Naive thymus-derived CD4-positive, alpha-beta T cell (primary cell): ENCODE data around the gene STAT3. TPM values are rescaled to one million over a fixed set of nuclear protein-coding genes. Genes with fewer than 3 reads are reported as not detected.
"Not testable (repeated sequence)": the region's sequence is repeated elsewhere in the genome, so short reads cannot be mapped to it uniquely, and the experiment has no call there.

Source experiments
- ATAC-seq: fragments of 150-1000 bp; cut with Tn5 transposase; 2 replicates; pipeline ENCODE4 v1.10.0; 2021; ENCODE audit warnings: mild to moderate bottlenecking, moderate library complexity
- CTCF ChIA-PET: fragments of 350-600 bp; sonication (Branson Sonifier 250); formaldehyde crosslinking; loops from one replicate; lab custom pipeline; 2021; ENCODE audit warnings: antibody characterized with exemption; lab: Charles Lee
- POLR2A ChIA-PET: fragments of 350-600 bp; sonication (Branson Sonifier 250); formaldehyde crosslinking; loops from one replicate; lab custom pipeline; 2021; ENCODE audit warnings: antibody characterized with exemption, inconsistent platforms; lab: Charles Lee
- DNase-seq, 9 donors: peaks; one replicate each; pipeline versions ENCODE4 v3.0.0 to v3.0.0-alpha.2; 2020 to 2022; ENCODE audit warnings: mixed read lengths in 1 of 9
- H3K27ac ChIP-seq: one replicate; pipeline ENCODE4 v1.7.0; 2013; ENCODE audit warnings: mild to moderate bottlenecking, low read depth, low read length, moderate library complexity
- H3K27me3 ChIP-seq, 2 donors: one replicate each; pipeline ENCODE4 v1.7.0; 2013; ENCODE audit warnings: low read length in 2 of 2, mild to moderate bottlenecking in 2 of 2, moderate library complexity in 2 of 2; ENCODE audit not compliant: control insufficient read depth in 2 of 2, insufficient read depth in 2 of 2
- H3K36me3 ChIP-seq, 3 experiments: 1 replicate in 2 of 3; 2 replicates in 1 of 3; pipeline ENCODE4 v1.7.0; 2013; ENCODE audit warnings: low read length in 3 of 3, mild to moderate bottlenecking in 3 of 3, moderate library complexity in 1 of 3; ENCODE audit not compliant: insufficient read depth in 3 of 3, control insufficient read depth in 2 of 3
- H3K4me1 ChIP-seq, 2 donors: one replicate each; pipeline ENCODE4 v1.7.0; 2013; ENCODE audit warnings: low read length in 2 of 2, mild to moderate bottlenecking in 2 of 2, moderate library complexity in 1 of 2; ENCODE audit not compliant: control insufficient read depth in 2 of 2, insufficient read depth in 2 of 2
- H3K4me3 ChIP-seq: 2 replicates; pipeline ENCODE4 v1.7.0; 2013; ENCODE audit warnings: mild to moderate bottlenecking, low read length
- H3K9me3 ChIP-seq, 3 experiments: 1 replicate in 2 of 3; 2 replicates in 1 of 3; pipeline ENCODE4 v1.7.0; 2013; ENCODE audit warnings: low read length in 3 of 3; ENCODE audit not compliant: control insufficient read depth in 2 of 3
- H3K27ac Mint-ChIP-seq, 9 donors: one replicate each; pipeline ENCODE4 v1.8.0; 2020 to 2022; ENCODE audit warnings: mixed read lengths in 9 of 9, mild to moderate bottlenecking in 8 of 9, moderate library complexity in 5 of 9, inconsistent platforms in 2 of 9
- H3K27me3 Mint-ChIP-seq, 5 donors: one replicate each; pipeline ENCODE4 v1.8.0; 2021 to 2022; ENCODE audit warnings: mixed read lengths in 5 of 5, mild to moderate bottlenecking in 1 of 5
- H3K36me3 Mint-ChIP-seq, 5 donors: one replicate each; pipeline ENCODE4 v1.8.0; 2020 to 2022; ENCODE audit warnings: mixed read lengths in 5 of 5, mild to moderate bottlenecking in 3 of 5, inconsistent platforms in 1 of 5
- H3K4me1 Mint-ChIP-seq, 7 donors: one replicate each; pipeline ENCODE4 v1.8.0; 2020 to 2022; ENCODE audit warnings: mixed read lengths in 7 of 7, mild to moderate bottlenecking in 3 of 7, inconsistent platforms in 1 of 7
- H3K4me3 Mint-ChIP-seq, 10 donors: one replicate each; pipeline ENCODE4 v1.8.0; 2020 to 2022; ENCODE audit warnings: mild to moderate bottlenecking in 10 of 10, mixed read lengths in 10 of 10, moderate library complexity in 6 of 10, inconsistent platforms in 2 of 10
- H3K9me3 Mint-ChIP-seq, 11 donors: one replicate each; pipeline ENCODE4 v1.8.0; 2020 to 2022; ENCODE audit warnings: mixed read lengths in 11 of 11, mild to moderate bottlenecking in 4 of 11, inconsistent platforms in 1 of 11, moderate library complexity in 1 of 11
- intact Hi-C, 2 donors: fragments of 100-400 bp; cut with micrococcal nuclease; formaldehyde crosslinking; loops; one replicate each; pipeline ENCODE4 v1.15.1; 2023
- polyA plus RNA-seq, 2 donors: library from polyadenylated mRNA; unstranded; fragments of 300-500 nt; fragmentation: Illumina TruSeq; gene quantifications; one replicate each; pipeline ENCODE4 v1.2.3, GENCODE V29; 2021
- total RNA-seq, 6 experiments: library from RNA in 5 of 6; stranded (reverse) in 5 of 6; gene quantifications; 1 replicate in 5 of 6; 2 replicates in 1 of 6; pipeline ENCODE4 v1.2.3 and lab custom pipeline; 2021 to 2026

The STAT3 gene
- total and polyA plus RNA-seq, 7 experiments from 2014 or later, result 133 to 275 (median 189) TPM

GRCh38 chr17:42325026-42325425 lies 63.2 kb downstream of the STAT3 start:
- peak overlapping the region in 2 of 9 donors; percentile 58 to 63 for H3K27ac Mint-ChIP-seq
- Histone ChIP-seq H3K27me3 (no peaks in the 10 kb centered on the region), H3K4me1 (peaks cover 0 to 13% of the 10 kb centered on the region in 2 donors), H3K36me3 (peaks cover 12 to 68% (median 24%) of the 10 kb centered on the region in 3 experiments), H3K4me3 (no peak overlapping the region), H3K9me3 (no peaks in the 10 kb centered on the region), H3K27ac (no peak overlapping the region)
- ChIA-PET CTCF (interaction anchor here (0.8 to 16.1 kb wide), 7 partner anchors 9 to 190 kb away, joined by 3 to 264 read pairs (median 4); partner anchors contain the start of gene STAT3), POLR2A (interaction anchor here (0.6 kb wide), 1 partner anchor 136 kb away, joined by 3 read pairs; no protein-coding TSS in a partner anchor)
- intact Hi-C loops, result no loop called here
- no peak overlapping the region for H3K4me3 Mint-ChIP-seq
- H3K4me1 Mint-ChIP-seq, result peaks cover 12 to 41% (median 25%) of the 10 kb centered on the region in 7 donors
- no peaks in the 10 kb centered on the region for H3K27me3 Mint-ChIP-seq
- H3K36me3 Mint-ChIP-seq, result peaks cover 5 to 44% (median 22%) of the 10 kb centered on the region in 5 donors
- DNase-seq, result no peak
- ATAC-seq, result no peak
- no peaks in the 10 kb centered on the region for H3K9me3 Mint-ChIP-seq

- H3K36me3 Mint-ChIP-seq, result peaks cover 10 to 49% (median 22%) of the 10 kb centered on the region in 5 donors
- peak overlapping the region; percentile 42 to 91 (median 80) for H3K27ac Mint-ChIP-seq
- peak overlapping the region in 4 of 10 donors; percentile 16 to 45 (median 18) for H3K4me3 Mint-ChIP-seq
- H3K4me1 Mint-ChIP-seq, result peaks cover 18 to 52% (median 42%) of the 10 kb centered on the region in 7 donors
- intact Hi-C loops, result loop anchor here (1.0 to 2.0 kb wide), 8 partner anchors 11 to 203 kb away; partner anchors contain the start of gene STAT3 (in 1 of the 2)
- DNase-seq (no peak), ATAC-seq (no peak)
- H3K9me3 Mint-ChIP-seq, result no peaks in the 10 kb centered on the region
- Histone ChIP-seq H3K36me3 (peaks cover 0 to 54% (median 20%) of the 10 kb centered on the region in 3 experiments), H3K4me1 (peaks cover 3 to 23% of the 10 kb centered on the region in 2 donors), H3K4me3 (no peak overlapping the region), H3K9me3 (no peaks in the 10 kb centered on the region), H3K27ac (peak overlapping the region; percentile 40), H3K27me3 (no peaks in the 10 kb centered on the region)
- ChIA-PET POLR2A (interaction anchor here (0.6 to 4.0 kb wide), 9 partner anchors 12 to 207 kb away, joined by 3 to 34 read pairs (median 4); partner anchors contain the start of genes STAT3 and STAT5B), CTCF (interaction anchor here (0.6 to 16.1 kb wide), 13 partner anchors 11 to 241 kb away, joined by 3 to 264 read pairs (median 5); no protein-coding TSS in a partner anchor)
- no peaks in the 10 kb centered on the region for H3K27me3 Mint-ChIP-seq
These were observed 64.9 kb downstream of the STAT3 start for GRCh38 chr17:42323268-42323773.

- H3K4me3 ChIP-seq, result no peak overlapping the region
- Mint-ChIP-seq H3K36me3 (peaks cover 10 to 49% (median 22%) of the 10 kb centered on the region in 5 donors), H3K4me1 (peaks cover 19 to 55% (median 43%) of the 10 kb centered on the region in 7 donors), H3K27me3 (no peaks in the 10 kb centered on the region), H3K9me3 (no peaks in the 10 kb centered on the region), H3K27ac (peak overlapping the region; percentile 42 to 91 (median 80)), H3K4me3 (peak overlapping the region in 3 of 10 donors; percentile 19 to 45 (median 27))
- POLR2A ChIA-PET, result interaction anchor here (0.7 to 4.0 kb wide), 8 partner anchors 11 to 202 kb away, joined by 3 to 34 read pairs (median 4); partner anchors contain the start of gene STAT5B
- peak overlapping the region; percentile 40 for H3K27ac ChIP-seq
- H3K9me3 ChIP-seq, result no peaks in the 10 kb centered on the region
- H3K27me3 ChIP-seq, result no peaks in the 10 kb centered on the region
- DNase-seq (peak; percentile 80 to 95 (median 93)), ATAC-seq (peak; percentile 100)
- peaks cover 0 to 58% (median 20%) of the 10 kb centered on the region in 3 experiments for H3K36me3 ChIP-seq
- CTCF ChIA-PET, result interaction anchor here (0.6 to 16.1 kb wide), 17 partner anchors 11 to 1799 kb away, joined by 3 to 264 read pairs (median 4); no protein-coding TSS in a partner anchor
- intact Hi-C loops, result loop anchor here (1.0 to 2.0 kb wide), 11 partner anchors 8 to 205 kb away; partner anchors contain the start of gene STAT3 (in 2 of the 2)
- peaks cover 3 to 23% of the 10 kb centered on the region in 2 donors for H3K4me1 ChIP-seq
These were observed 65.6 kb downstream of the STAT3 start for GRCh38 chr17:42322382-42323267.

GRCh38 chr17:42321555-42321954 lies 66.7 kb downstream of the STAT3 start:
- intact Hi-C loops, result no loop called here
- Mint-ChIP-seq H3K36me3 (peaks cover 5 to 53% (median 18%) of the 10 kb centered on the region in 5 donors), H3K4me3 (peak overlapping the region in 1 of 10 donors; percentile 31), H3K4me1 (peaks cover 23 to 66% (median 54%) of the 10 kb centered on the region in 7 donors), H3K27me3 (no peaks in the 10 kb centered on the region), H3K9me3 (no peaks in the 10 kb centered on the region), H3K27ac (peak overlapping the region; percentile 34 to 92 (median 75))
- no peaks in the 10 kb centered on the region for H3K9me3 ChIP-seq
- POLR2A ChIA-PET, result interaction anchor here (0.7 to 4.0 kb wide), 10 partner anchors 10 to 215 kb away, joined by 3 to 34 read pairs (median 4); partner anchors contain the start of genes HSPB9, NAGLU, STAT3 and STAT5A
- no peaks in the 10 kb centered on the region for H3K27me3 ChIP-seq
- ATAC-seq (no peak), DNase-seq (no peak)
- peaks cover 0 to 57% (median 19%) of the 10 kb centered on the region in 3 experiments for H3K36me3 ChIP-seq
- H3K4me1 ChIP-seq, result peaks cover 3 to 30% of the 10 kb centered on the region in 2 donors
- CTCF ChIA-PET, result interaction anchor here (0.6 to 16.1 kb wide), 15 partner anchors 10 to 206 kb away, joined by 3 to 264 read pairs (median 3); no protein-coding TSS in a partner anchor
- no peak overlapping the region for H3K27ac ChIP-seq
- H3K4me3 ChIP-seq, result no peak overlapping the region

- not testable (repeated sequence) for H3K4me3 ChIP-seq, H3K9me3 Mint-ChIP-seq, H3K27me3 ChIP-seq, ATAC-seq, H3K27me3 Mint-ChIP-seq, DNase-seq, H3K27ac ChIP-seq, H3K9me3 ChIP-seq
- ChIA-PET POLR2A (interaction anchor here (0.7 to 2.5 kb wide), 5 partner anchors 9 to 79 kb away, joined by 3 to 16 read pairs (median 4); partner anchors contain the start of gene STAT3), CTCF (interaction anchor here (0.6 to 16.1 kb wide), 3 partner anchors 71 to 96 kb away, joined by 3 to 264 read pairs (median 8); partner anchors contain the start of gene STAT3)
- H3K27ac Mint-ChIP-seq, result peak overlapping the region in 7 of 9 donors; percentile 41 to 92 (median 79)
- peaks cover 42 to 90% (median 76%) of the 10 kb centered on the region in 7 donors for H3K4me1 Mint-ChIP-seq
- Histone ChIP-seq H3K4me1 (peaks cover 10 to 63% of the 10 kb centered on the region in 2 donors), H3K36me3 (peaks cover 0 to 31% (median 11%) of the 10 kb centered on the region in 3 experiments)
- peak overlapping the region in 2 of 10 donors; percentile 11 to 18 for H3K4me3 Mint-ChIP-seq
- H3K36me3 Mint-ChIP-seq, result peaks cover 5 to 42% (median 14%) of the 10 kb centered on the region in 5 donors
- intact Hi-C loops, result loop anchor here in 1 of 2 donors (10.0 kb wide), 2 partner anchors 303 to 357 kb away; partner anchors contain the start of genes DNAJC7 and PLEKHH3
These were observed 70.3 kb downstream of the STAT3 start for GRCh38 chr17:42317967-42318366.
